Transverse colon (tissue), 4 donors: ENCODE data around the gene AGPS. TPM values are rescaled to one million over a fixed set of nuclear protein-coding genes. Genes with fewer than 3 reads are reported as not detected.
"Not testable (repeated sequence)": the region's sequence is repeated elsewhere in the genome, so short reads cannot be mapped to it uniquely, and the experiment has no call there.

Source experiments
- DNase-seq: peaks from one replicate; pipeline ENCODE4 v3.0.0-alpha.2; 2019
- H3K27ac ChIP-seq, 4 donors: fragments of 200-600 bp; sonication (generic); 2 replicates each; pipeline ENCODE4 v1.5.1; 2016 to 2018; ENCODE audit warnings: inconsistent platforms in 4 of 4
- H3K27me3 ChIP-seq: fragments of 200-600 bp; sonication (generic); 2 replicates; pipeline ENCODE4 v1.5.1; 2017; ENCODE audit warnings: inconsistent platforms
- H3K36me3 ChIP-seq, 4 donors: fragments of 200-600 bp; sonication (generic); 2 replicates each; pipeline ENCODE4 v1.5.1; 2017 to 2019; ENCODE audit warnings: inconsistent platforms in 4 of 4
- H3K4me1 ChIP-seq, 4 donors: fragments of 200-600 bp; sonication (generic); 2 replicates each; pipeline ENCODE4 v1.5.1; 2017 to 2020; ENCODE audit warnings: inconsistent platforms in 4 of 4
- H3K4me3 ChIP-seq, 4 donors: fragments of 200-600 bp; sonication (generic); 1 replicate in 1 of 4; 2 replicates in 3 of 4; pipeline versions ENCODE4 v1.5.1 to v1.6.1; 2017 to 2019; ENCODE audit warnings: inconsistent platforms in 4 of 4
- H3K9me3 ChIP-seq, 2 donors: fragments of 200-600 bp; sonication (generic); 2 replicates each; pipeline ENCODE4 v1.5.1; 2017 to 2019; ENCODE audit warnings: inconsistent platforms in 2 of 2
- CTCF ChIP-seq, 5 experiments: fragments of 200-600 bp in 3 of 5; fragments of 450-650 bp in 2 of 5; sonication (generic) in 3 of 5; IDR thresholded peaks; 1 replicate in 2 of 5; 2 replicates in 3 of 5; pipeline ENCODE4 v1.5.1; 2016 to 2017; ENCODE audit warnings: antibody characterized with exemption in 5 of 5, inconsistent platforms in 3 of 5, mild to moderate bottlenecking in 2 of 5, moderate library complexity in 1 of 5
- EP300 ChIP-seq: sonication (generic); formaldehyde crosslinking; IDR thresholded peaks from one replicate; pipeline ENCODE4 v1.6.1; 2017; ENCODE audit warnings: antibody characterized with exemption, low read depth
- POLR2A ChIP-seq: fragments of 450-650 bp; IDR thresholded peaks from one replicate; pipeline ENCODE4 v1.6.1; 2016; ENCODE audit warnings: antibody characterized with exemption, mild to moderate bottlenecking, moderate library complexity
- POLR2AphosphoS5 ChIP-seq, 3 donors: sonication (generic); formaldehyde crosslinking; IDR thresholded peaks; one replicate each; pipeline ENCODE4 v1.6.1; 2016; ENCODE audit warnings: antibody characterized with exemption in 3 of 3
- WGBS, 2 donors: methylation state at CpG; one replicate each; pipeline ENCODE4 v1.1.5; 2018; ENCODE audit warnings: low coverage in 1 of 2; 5-methylcytosine and 5-hydroxymethylcytosine counted together
- in situ Hi-C, 4 donors: fragments of 200-750 bp; cut with MboI; loops; one replicate each; pipeline versions ENCODE4 v1.15.0 to v1.15.1; 2017; ENCODE audit warnings: low sequenced_read_pairs in 3 of 4, low pct_ligation_motif_present in 1 of 4, low pct_unique_long_range_greater_than_20kb in 1 of 4
- intact Hi-C: fragments of 100-400 bp; cut with DNase I; formaldehyde crosslinking; loops from one replicate; pipeline ENCODE4 v1.15.1; 2023; ENCODE audit warnings: low total_unique reads
- total RNA-seq, 4 donors: library from RNA; depleted of rRNA; stranded (reverse); fragments of >200 nt; gene quantifications; one replicate each; pipeline ENCODE4 v1.1.0, GENCODE V29; 2016

AGPS gene
- total RNA-seq, 4 donors from 2014 or later, result 15.0 to 81.6 (median 58.1) TPM

GRCh38 chr2:177427316-177427715 is 34.7 kb downstream of the AGPS start:
- DNase-seq, result no peak
- Histone ChIP-seq H3K9me3 (peaks cover 9 to 13% of the 10 kb centered on the region in 2 donors), H3K4me1 (no peaks in the 10 kb centered on the region), H3K36me3 (peaks cover 0 to 4% (median 0%) of the 10 kb centered on the region in 4 donors), H3K27me3 (no peaks in the 10 kb centered on the region), H3K4me3 (no peak overlapping the region), H3K27ac (no peak overlapping the region)
- in situ Hi-C loops, result no loop called here
- TF ChIP-seq EP300, result no peak
- TF ChIP-seq POLR2AphosphoS5 (IDR thresholded peaks at IDR 0.05), result no peak
- TF ChIP-seq CTCF (IDR thresholded peaks at IDR 0.05), result no peak
- no peak for TF ChIP-seq POLR2A
- intact Hi-C loops, result no loop called here

- H3K4me1 ChIP-seq, DNase-seq, H3K27ac ChIP-seq, in situ Hi-C loops, H3K36me3 ChIP-seq, H3K27me3 ChIP-seq, H3K4me3 ChIP-seq, intact Hi-C loops: not testable (repeated sequence)
- peaks cover 14 to 19% of the 10 kb centered on the region in 2 donors for H3K9me3 ChIP-seq
- 98 to 100% methylated on average over 2 of the region's 2 CpGs for WGBS, 2 donors
Observed at GRCh38 chr2:177427936-177428335, 35.4 kb downstream of the AGPS start.

- intact Hi-C loops, result loop anchor here (5.0 kb wide), 1 partner anchor 498 kb away; no protein-coding TSS in a partner anchor
- in situ Hi-C loops, result no loop called here
- 94 to 100% methylated on average over 1 to 2 of the region's 2 CpGs for WGBS, 2 donors
- no peak overlapping the region for H3K4me3 ChIP-seq
- peaks cover 0 to 25% (median 2%) of the 10 kb centered on the region in 4 donors for H3K36me3 ChIP-seq
- DNase-seq, result no peak
- H3K9me3 ChIP-seq, result peaks cover 25 to 31% of the 10 kb centered on the region in 2 donors
- no peaks in the 10 kb centered on the region for H3K27me3 ChIP-seq
- H3K4me1 ChIP-seq, result no peaks in the 10 kb centered on the region
- TF ChIP-seq EP300 (no peak), POLR2A (no peak), POLR2AphosphoS5 (IDR thresholded peaks at IDR 0.05) (no peak), CTCF (IDR thresholded peaks at IDR 0.05) (no peak)
- no peak overlapping the region for H3K27ac ChIP-seq
Observed at GRCh38 chr2:177429688-177430325, 37.2 kb downstream of the AGPS start.

- H3K4me3 ChIP-seq, result no peak overlapping the region
- intact Hi-C loops (loop anchor here (5.0 kb wide), 1 partner anchor 498 kb away; no protein-coding TSS in a partner anchor), in situ Hi-C loops (no loop called here)
- no peaks in the 10 kb centered on the region for H3K4me1 ChIP-seq
- peaks cover 25 to 31% of the 10 kb centered on the region in 2 donors for H3K9me3 ChIP-seq
- peaks cover 0 to 25% (median 2%) of the 10 kb centered on the region in 4 donors for H3K36me3 ChIP-seq
- TF ChIP-seq POLR2A (no peak), POLR2AphosphoS5 (IDR thresholded peaks at IDR 0.05) (no peak)
- H3K27ac ChIP-seq, result no peak overlapping the region
- DNase-seq, result no peak
- WGBS, 2 donors, result 75 to 100% methylated on average over 2 to 4 of the region's 4 CpGs
- H3K27me3 ChIP-seq, result no peaks in the 10 kb centered on the region
Observed at GRCh38 chr2:177430411-177430810, 37.8 kb downstream of the AGPS start.

- in situ Hi-C loops, H3K27me3 ChIP-seq, H3K4me1 ChIP-seq, H3K4me3 ChIP-seq, H3K27ac ChIP-seq, DNase-seq: not testable (repeated sequence)
- intact Hi-C loops, result loop anchor here (5.0 kb wide), 1 partner anchor 499 kb away; no protein-coding TSS in a partner anchor
- Histone ChIP-seq H3K9me3 (peaks cover 25 to 31% of the 10 kb centered on the region in 2 donors), H3K36me3 (peaks cover 0 to 25% (median 2%) of the 10 kb centered on the region in 4 donors)
- 91 to 93% methylated on average over 10 to 12 of the region's 12 CpGs for WGBS, 2 donors
Observed at GRCh38 chr2:177431111-177431725, 38.6 kb downstream of the AGPS start.
